C4-2B (cell line): ENCODE results near the gene GNB1.

Experiments
- ZFX ChIP-seq: fragments of 450-650 bp; IDR thresholded peaks from 2 replicates; pipeline ENCODE4 v1.6.1; 2017
- TF ChIP-seq, protein P1 (sequence below): fragments of 450-650 bp; conservative IDR thresholded peaks from 2 replicates; pipeline ENCODE4 v1.5.1; 2017; ENCODE audit warnings: mild to moderate bottlenecking

- TF ChIP-seq, protein P1, sequence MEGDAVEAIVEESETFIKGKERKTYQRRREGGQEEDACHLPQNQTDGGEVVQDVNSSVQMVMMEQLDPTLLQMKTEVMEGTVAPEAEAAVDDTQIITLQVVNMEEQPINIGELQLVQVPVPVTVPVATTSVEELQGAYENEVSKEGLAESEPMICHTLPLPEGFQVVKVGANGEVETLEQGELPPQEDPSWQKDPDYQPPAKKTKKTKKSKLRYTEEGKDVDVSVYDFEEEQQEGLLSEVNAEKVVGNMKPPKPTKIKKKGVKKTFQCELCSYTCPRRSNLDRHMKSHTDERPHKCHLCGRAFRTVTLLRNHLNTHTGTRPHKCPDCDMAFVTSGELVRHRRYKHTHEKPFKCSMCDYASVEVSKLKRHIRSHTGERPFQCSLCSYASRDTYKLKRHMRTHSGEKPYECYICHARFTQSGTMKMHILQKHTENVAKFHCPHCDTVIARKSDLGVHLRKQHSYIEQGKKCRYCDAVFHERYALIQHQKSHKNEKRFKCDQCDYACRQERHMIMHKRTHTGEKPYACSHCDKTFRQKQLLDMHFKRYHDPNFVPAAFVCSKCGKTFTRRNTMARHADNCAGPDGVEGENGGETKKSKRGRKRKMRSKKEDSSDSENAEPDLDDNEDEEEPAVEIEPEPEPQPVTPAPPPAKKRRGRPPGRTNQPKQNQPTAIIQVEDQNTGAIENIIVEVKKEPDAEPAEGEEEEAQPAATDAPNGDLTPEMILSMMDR: no peak
- no peak for TF ChIP-seq ZFX
Observed at GRCh38 chr1:1777583-1777899, 113.3 kb downstream of the GNB1 start.
